ENCODE data around the gene TMEM232. TPM values are rescaled to one million over a fixed set of nuclear protein-coding genes. Genes with fewer than 3 reads are reported as not detected.

Gene TMEM232
- total and polyA plus RNA-seq, 2 of the 4 experiments (the other 2 are of a cell fraction), result 0.17 to 0.36 TPM

DNA sequence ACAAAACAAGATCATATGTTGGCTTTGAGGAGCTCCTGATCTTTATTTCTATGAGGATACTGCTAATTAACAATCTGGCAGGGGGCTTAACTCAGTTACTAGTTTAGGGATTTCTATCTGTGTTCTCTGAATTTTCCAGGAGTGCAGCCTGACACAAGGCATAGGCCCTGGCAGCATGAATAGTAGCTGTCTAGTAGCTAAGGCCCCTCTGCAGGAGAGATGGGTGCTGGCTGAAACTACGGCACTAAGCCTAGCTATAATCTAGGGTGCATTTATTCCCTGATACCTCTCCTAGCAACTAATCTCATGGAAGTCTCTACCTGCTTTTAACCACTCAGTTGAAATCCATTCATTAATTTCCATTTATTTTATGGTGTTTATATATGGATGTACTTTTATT is 268.2 kb downstream of the TMEM232 start:
- H2BK120ac ChIP-seq (ENCODE audit: low read depth, low read length), result no peak overlapping the region
- H3K9me1 ChIP-seq (ENCODE audit: insufficient read depth, low read length), result no peaks in the 10 kb centered on the region
- no peak overlapping the region for H2AK5ac ChIP-seq (ENCODE audit: low read depth, low read length)
- H3K27ac ChIP-seq (ENCODE audit: insufficient read depth, low read length), result no peak overlapping the region
- H2BK15ac ChIP-seq (ENCODE audit: low read depth, low read length), result no peak overlapping the region
- H4K91ac ChIP-seq (ENCODE audit: insufficient read depth, low read depth, low read length), result no peak overlapping the region
- in situ Hi-C loops (cut with MboI; ENCODE audit: low sequenced_read_pairs) (no loop called here), intact Hi-C loops (cut with micrococcal nuclease) (no loop called here), dilution Hi-C loops (cut with HindIII; ENCODE audit: low sequenced_read_pairs, unreplicated experiment) (no loop called here)
- H2AK9ac ChIP-seq (replicated peaks; ENCODE audit: low read depth, low read length, poor library complexity), result no peak overlapping the region
- ATAC-seq (ENCODE audit: low read depth) (no peak), DNase-seq (no peak)
- no peak overlapping the region for H4K5ac ChIP-seq (ENCODE audit: low read depth, low read length)
- H4K20me1 ChIP-seq (ENCODE audit: insufficient read depth, low read length), result no peaks in the 10 kb centered on the region
- H3K4me2 ChIP-seq (ENCODE audit: low read depth, low read length), result no peak overlapping the region
- no peaks in the 10 kb centered on the region for H3K4me1 ChIP-seq (ENCODE audit: control insufficient read depth, insufficient read depth, low read length)
- WGBS, 2 experiments (ENCODE audit: extremely low coverage in 2 of 2, insufficient read length in 1 of 2), result no CpG with 5 or more reads among the region's 1 CpG
- no peak overlapping the region for H3K9ac ChIP-seq (ENCODE audit: low read depth, low read length)
- H4K8ac ChIP-seq (ENCODE audit: low read depth in 2 of 2, low read length in 2 of 2), result no peak overlapping the region
- BruUV-seq (replicated peaks), result no TSS peak
- no peak overlapping the region for H3K14ac ChIP-seq (replicated peaks; ENCODE audit: low read depth, low read length)
- H3K9me3 ChIP-seq (ENCODE audit: control insufficient read depth, insufficient read depth, low read length), result no peaks in the 10 kb centered on the region
- CTCF ChIA-PET, result interaction anchor here (1.2 kb wide), 1 partner anchor 35 kb away, joined by 3 read pairs; no protein-coding TSS in a partner anchor
- no peak overlapping the region for H3K4me3 ChIP-seq (ENCODE audit: insufficient read depth, low read depth, low read length)
- H3K23ac ChIP-seq (ENCODE audit: low read depth, low read length), result no peak overlapping the region
- H2AFZ ChIP-seq (replicated peaks; ENCODE audit: low read length, poor library complexity), result no peak overlapping the region
- no peaks in the 10 kb centered on the region for H3K79me1 ChIP-seq (ENCODE audit: low read depth in 1 of 2, low read length in 2 of 2)
- H2BK5ac ChIP-seq (ENCODE audit: low read depth, low read length, poor library complexity, severe bottlenecking), result no peak overlapping the region
- H2BK20ac ChIP-seq (ENCODE audit: low read depth, low read length), result no peak overlapping the region
- H3K18ac ChIP-seq (ENCODE audit: low read depth, low read length), result no peak overlapping the region
- H3K56ac ChIP-seq (ENCODE audit: extremely low read depth, insufficient read depth, low read length), result no peak overlapping the region
- no peak overlapping the region for H3K4ac ChIP-seq (ENCODE audit: low read depth, low read length)
- POLR2A ChIA-PET (ENCODE audit: unreplicated experiment), result no interaction called here
- H3K27me3 ChIP-seq (ENCODE audit: control insufficient read depth, insufficient read depth, low read length), result no peaks in the 10 kb centered on the region
- TF ChIP-seq SMC3 (IDR thresholded peaks at IDR 0.05; ENCODE audit: low read depth, low read length), result no peak
- no peak for TF ChIP-seq CHD1 (IDR thresholded peaks at IDR 0.05; ENCODE audit: low read depth, low read length)
- TF ChIP-seq, protein P1, sequence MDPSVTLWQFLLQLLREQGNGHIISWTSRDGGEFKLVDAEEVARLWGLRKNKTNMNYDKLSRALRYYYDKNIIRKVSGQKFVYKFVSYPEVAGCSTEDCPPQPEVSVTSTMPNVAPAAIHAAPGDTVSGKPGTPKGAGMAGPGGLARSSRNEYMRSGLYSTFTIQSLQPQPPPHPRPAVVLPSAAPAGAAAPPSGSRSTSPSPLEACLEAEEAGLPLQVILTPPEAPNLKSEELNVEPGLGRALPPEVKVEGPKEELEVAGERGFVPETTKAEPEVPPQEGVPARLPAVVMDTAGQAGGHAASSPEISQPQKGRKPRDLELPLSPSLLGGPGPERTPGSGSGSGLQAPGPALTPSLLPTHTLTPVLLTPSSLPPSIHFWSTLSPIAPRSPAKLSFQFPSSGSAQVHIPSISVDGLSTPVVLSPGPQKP (IDR thresholded peaks at IDR 0.05; ENCODE audit: borderline replicate concordance, low read depth, low read length), result no peak
- TF ChIP-seq CEBPB (IDR thresholded peaks at IDR 0.05; ENCODE audit: low read depth, low read length), result no peak
- no peak for TF ChIP-seq BHLHE40 (IDR thresholded peaks at IDR 0.05; ENCODE audit: low read depth, low read length)
- TF ChIP-seq, protein P2, sequence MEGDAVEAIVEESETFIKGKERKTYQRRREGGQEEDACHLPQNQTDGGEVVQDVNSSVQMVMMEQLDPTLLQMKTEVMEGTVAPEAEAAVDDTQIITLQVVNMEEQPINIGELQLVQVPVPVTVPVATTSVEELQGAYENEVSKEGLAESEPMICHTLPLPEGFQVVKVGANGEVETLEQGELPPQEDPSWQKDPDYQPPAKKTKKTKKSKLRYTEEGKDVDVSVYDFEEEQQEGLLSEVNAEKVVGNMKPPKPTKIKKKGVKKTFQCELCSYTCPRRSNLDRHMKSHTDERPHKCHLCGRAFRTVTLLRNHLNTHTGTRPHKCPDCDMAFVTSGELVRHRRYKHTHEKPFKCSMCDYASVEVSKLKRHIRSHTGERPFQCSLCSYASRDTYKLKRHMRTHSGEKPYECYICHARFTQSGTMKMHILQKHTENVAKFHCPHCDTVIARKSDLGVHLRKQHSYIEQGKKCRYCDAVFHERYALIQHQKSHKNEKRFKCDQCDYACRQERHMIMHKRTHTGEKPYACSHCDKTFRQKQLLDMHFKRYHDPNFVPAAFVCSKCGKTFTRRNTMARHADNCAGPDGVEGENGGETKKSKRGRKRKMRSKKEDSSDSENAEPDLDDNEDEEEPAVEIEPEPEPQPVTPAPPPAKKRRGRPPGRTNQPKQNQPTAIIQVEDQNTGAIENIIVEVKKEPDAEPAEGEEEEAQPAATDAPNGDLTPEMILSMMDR (conservative IDR thresholded peaks at IDR 0.05; ENCODE audit: low read depth, low read length), result no peak
- no peak for TF ChIP-seq MXI1 (IDR thresholded peaks at IDR 0.05; ENCODE audit: borderline replicate concordance, low read depth, low read length)
- no peak for TF ChIP-seq MAZ (IDR thresholded peaks at IDR 0.05; ENCODE audit: borderline replicate concordance, low read depth, low read length)
- TF ChIP-seq NFE2L2 (IDR thresholded peaks at IDR 0.05; ENCODE audit: low read depth, low read length), result no peak
- TF ChIP-seq MAFK (IDR thresholded peaks at IDR 0.05; ENCODE audit: low read depth, low read length), result no peak
- no peak for TF ChIP-seq RAD21 (IDR thresholded peaks at IDR 0.05; ENCODE audit: low read length)
- no peak for TF ChIP-seq FOS (IDR thresholded peaks at IDR 0.05; ENCODE audit: low read depth, low read length)
- TF ChIP-seq, protein P3, sequence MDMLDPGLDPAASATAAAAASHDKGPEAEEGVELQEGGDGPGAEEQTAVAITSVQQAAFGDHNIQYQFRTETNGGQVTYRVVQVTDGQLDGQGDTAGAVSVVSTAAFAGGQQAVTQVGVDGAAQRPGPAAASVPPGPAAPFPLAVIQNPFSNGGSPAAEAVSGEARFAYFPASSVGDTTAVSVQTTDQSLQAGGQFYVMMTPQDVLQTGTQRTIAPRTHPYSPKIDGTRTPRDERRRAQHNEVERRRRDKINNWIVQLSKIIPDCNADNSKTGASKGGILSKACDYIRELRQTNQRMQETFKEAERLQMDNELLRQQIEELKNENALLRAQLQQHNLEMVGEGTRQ (IDR thresholded peaks at IDR 0.05; ENCODE audit: low read depth, low read length), result no peak
- TF ChIP-seq RCOR1 (IDR thresholded peaks at IDR 0.05; ENCODE audit: insufficient replicate concordance, low read length), result no peak
- no peak for TF ChIP-seq RFX5 (IDR thresholded peaks at IDR 0.05; ENCODE audit: low read depth, low read length)
- H3K36me3 ChIP-seq (ENCODE audit: control insufficient read depth, insufficient read depth, low read length), result no peaks in the 10 kb centered on the region
